ENCODE results near the gene SNX25. TPM values are rescaled to one million over a fixed set of nuclear protein-coding genes. Genes with fewer than 3 reads are reported as not detected.
A peak's percentile ranks its signal among the peaks of the same experiment; 100 is the strongest.

SNX25 gene
- total and polyA plus RNA-seq, 10 donors = 9.6 to 49.6 (median 35.2) TPM

GRCh38 chr4:185219551-185220344 lies 10.3 kb downstream of the SNX25 start:
- intact Hi-C loops (cut with DNase I; ENCODE audit: low total_unique reads) = no loop called here
- H3K36me3 ChIP-seq = no peaks in the 10 kb centered on the region

GRCh38 chr4:185221491-185221890 lies 12.1 kb downstream of the SNX25 start:
- DNase-seq = no peak
- Histone ChIP-seq H3K9me3 (no peaks in the 10 kb centered on the region), H3K36me3 (no peaks in the 10 kb centered on the region), H3K27me3 (replicated peaks in 1 of 7) (no peaks in the 10 kb centered on the region), H3K4me1 (peaks cover 2 to 50% (median 25%) of the 10 kb centered on the region in 6 donors), H3K4me3 (no peak overlapping the region), H3K27ac (no peak overlapping the region)
- intact Hi-C loops (cut with DNase I; ENCODE audit: low total_unique reads) = no loop called here
- 83 to 88% (median 85%) methylated on average over 2 of the region's 2 CpGs for WGBS, 5 donors
- TF ChIP-seq POLR2AphosphoS5 (IDR thresholded peaks at IDR 0.05) (no peak), POLR2A (IDR thresholded peaks at IDR 0.05) (no peak), CTCF (IDR thresholded peaks at IDR 0.05 in 8 of 11, conservative IDR thresholded peaks at IDR 0.05 in 3 of 11) (no peak)

More at GRCh38 chr4:185219551-185220344, 10.3 kb downstream of the SNX25 start:
- Histone ChIP-seq H3K27me3 (replicated peaks in 1 of 7) (no peaks in the 10 kb centered on the region), H3K27ac (peak overlapping the region in 6 of 8 donors; percentile 1 to 64 (median 52)), H3K4me1 (peaks cover 2 to 54% (median 29%) of the 10 kb centered on the region in 6 donors), H3K9me3 (no peaks in the 10 kb centered on the region), H3K4me3 (no peak overlapping the region)
- no peak for DNase-seq
- TF ChIP-seq CTCF (IDR thresholded peaks at IDR 0.05 in 8 of 11, conservative IDR thresholded peaks at IDR 0.05 in 3 of 11) (no peak), POLR2AphosphoS5 (IDR thresholded peaks at IDR 0.05) (no peak), POLR2A (IDR thresholded peaks at IDR 0.05) (no peak)
- 26 to 42% (median 41%) methylated on average over 3 of the region's 3 CpGs for WGBS, 5 donors

- Histone ChIP-seq H3K4me3 (no peak overlapping the region), H3K4me1 (peaks cover 2 to 50% (median 27%) of the 10 kb centered on the region in 6 donors), H3K9me3 (no peaks in the 10 kb centered on the region), H3K27me3 (replicated peaks in 1 of 7) (no peaks in the 10 kb centered on the region), H3K27ac (no peak overlapping the region), H3K36me3 (no peaks in the 10 kb centered on the region)
- no peak for DNase-seq
- intact Hi-C loops (cut with DNase I; ENCODE audit: low total_unique reads) = no loop called here
- no peak for TF ChIP-seq POLR2AphosphoS5 (IDR thresholded peaks at IDR 0.05)
- TF ChIP-seq CTCF (IDR thresholded peaks at IDR 0.05 in 8 of 11, conservative IDR thresholded peaks at IDR 0.05 in 3 of 11) = no peak
- TF ChIP-seq POLR2A (IDR thresholded peaks at IDR 0.05) = no peak
- 41 to 97% (median 89%) methylated on average over 6 to 10 of the region's 10 CpGs for WGBS, 5 donors
These were observed 12.5 kb downstream of the SNX25 start for GRCh38 chr4:185221912-185222311.

- TF ChIP-seq POLR2AphosphoS5 (IDR thresholded peaks at IDR 0.05) = no peak
- TF ChIP-seq CTCF (IDR thresholded peaks at IDR 0.05 in 8 of 11, conservative IDR thresholded peaks at IDR 0.05 in 3 of 11) = no peak
- no peak for TF ChIP-seq POLR2A (IDR thresholded peaks at IDR 0.05)
- Histone ChIP-seq H3K9me3 (no peaks in the 10 kb centered on the region), H3K4me3 (no peak overlapping the region), H3K4me1 (peaks cover 2 to 50% (median 26%) of the 10 kb centered on the region in 6 donors), H3K36me3 (no peaks in the 10 kb centered on the region), H3K27me3 (replicated peaks in 1 of 7) (no peaks in the 10 kb centered on the region), H3K27ac (no peak overlapping the region)
- DNase-seq = no peak
- intact Hi-C loops (cut with DNase I; ENCODE audit: low total_unique reads) = no loop called here
These were observed 13.2 kb downstream of the SNX25 start for GRCh38 chr4:185222598-185222997.
